Inflammatory macrophage treated with lipopolysaccharide for 1 hour (primary cell): Measurements from ENCODE around the gene HACE1.

Source experiments
- DNase-seq, 2 donors: peaks; one replicate each; pipeline ENCODE4 v3.0.0-alpha.2; 2020 to 2022

The HACE1 gene

GRCh38 chr6:104684911-104685415, 174.8 kb downstream of the HACE1 start:
- DNase-seq, result no peak

- no peak for DNase-seq
These were observed 175.9 kb downstream of the HACE1 start for GRCh38 chr6:104683809-104684208.

GRCh38 chr6:104682722-104683643, 176.7 kb downstream of the HACE1 start:
- peak; percentile 22 to 73 for DNase-seq

GRCh38 chr6:104680539-104680938, 179.2 kb downstream of the HACE1 start:
- no peak for DNase-seq

- no peak for DNase-seq
These were observed 179.7 kb downstream of the HACE1 start for GRCh38 chr6:104679971-104680370.
